Left ventricle myocardium superior (tissue), 1 donor: ENCODE results near the gene SLC5A10. TPM values are rescaled to one million over a fixed set of nuclear protein-coding genes. Genes with fewer than 3 reads are reported as not detected.
"Not testable (repeated sequence)": the region's sequence is repeated elsewhere in the genome, so short reads cannot be mapped to it uniquely, and the experiment has no call there.

Experiments used
- ATAC-seq: fragments of 200-7000 bp; cut with Tn5 transposase; one replicate; pipeline ENCODE4 v1.9.1; 2020; ENCODE audit warnings: mild to moderate bottlenecking, moderate library complexity
- DNase-seq: peaks from one replicate; pipeline ENCODE4 v3.0.0-alpha.2; 2020
- intact Hi-C: fragments of 100-400 bp; cut with micrococcal nuclease; formaldehyde crosslinking; loops from one replicate; pipeline ENCODE4 v1.11.0; 2022
- total RNA-seq: library from RNA; stranded (reverse); fragmentation: NEBNext Ultra II Directional; extraction: Animal tissue kit (Norgen Biotek cat#: 25700); gene quantifications from one replicate; pipeline ENCODE4 v1.2.1, GENCODE V29; 2021
- donor health status: DM: no; HTN: yes; CAD: no; lungs with severe emphysema.

Gene SLC5A10
- total RNA-seq, 1 donor from 2014 or later = not detected

- ATAC-seq (no peak), DNase-seq (peak; percentile 7)
- intact Hi-C loops = no loop called here
These were observed 60.5 kb downstream of the SLC5A10 start for GRCh38 chr17:19012171-19013080.

- intact Hi-C loops = no loop called here
These were observed 61.3 kb downstream of the SLC5A10 start for GRCh38 chr17:19013226-19013625.

GRCh38 chr17:19013806-19014627 lies 62.1 kb downstream of the SLC5A10 start:
- ATAC-seq = no peak
- peak; percentile 15 for DNase-seq
- intact Hi-C loops = no loop called here

More at GRCh38 chr17:19013226-19013625, 61.3 kb downstream of the SLC5A10 start:
- ATAC-seq = no peak
- DNase-seq = peak; percentile 1

GRCh38 chr17:19014628-19015215 lies 62.8 kb downstream of the SLC5A10 start:
- intact Hi-C loops = no loop called here
- ATAC-seq = no peak
- peak; percentile 11 for DNase-seq

GRCh38 chr17:19015428-19015827 lies 63.5 kb downstream of the SLC5A10 start:
- ATAC-seq (no peak), DNase-seq (peak; percentile 12)
- intact Hi-C loops = no loop called here

- DNase-seq (no peak), ATAC-seq (no peak)
- intact Hi-C loops = no loop called here
These were observed 64.3 kb downstream of the SLC5A10 start for GRCh38 chr17:19016297-19016696.

- DNase-seq (peak; percentile 25), ATAC-seq (no peak)
- intact Hi-C loops = no loop called here
These were observed 64.9 kb downstream of the SLC5A10 start for GRCh38 chr17:19016881-19017280.

GRCh38 chr17:19017401-19017800 lies 65.4 kb downstream of the SLC5A10 start:
- DNase-seq = peak; percentile 10
- intact Hi-C loops = no loop called here
- no peak for ATAC-seq

- intact Hi-C loops = no loop called here
- DNase-seq = peak; percentile 13
These were observed 66.0 kb downstream of the SLC5A10 start for GRCh38 chr17:19017804-19018599.

GRCh38 chr17:19018600-19018950 lies 66.6 kb downstream of the SLC5A10 start:
- DNase-seq (peak; percentile 7), ATAC-seq (no peak)
- intact Hi-C loops = no loop called here

More at GRCh38 chr17:19017804-19018599, 66.0 kb downstream of the SLC5A10 start:
- ATAC-seq = no peak

- intact Hi-C loops = no loop called here
- ATAC-seq = no peak
- peak; percentile 34 for DNase-seq
These were observed 67.3 kb downstream of the SLC5A10 start for GRCh38 chr17:19019041-19019941.

GRCh38 chr17:19020016-19020415 lies 68.1 kb downstream of the SLC5A10 start:
- ATAC-seq (no peak), DNase-seq (peak; percentile 9)
- intact Hi-C loops = no loop called here

GRCh38 chr17:19021011-19021621 lies 69.2 kb downstream of the SLC5A10 start:
- ATAC-seq, intact Hi-C loops, DNase-seq: not testable (repeated sequence)

- ATAC-seq (no peak), DNase-seq (peak; percentile 46)
- intact Hi-C loops = no loop called here
These were observed 69.7 kb downstream of the SLC5A10 start for GRCh38 chr17:19021622-19022083.

- intact Hi-C loops = no loop called here
- ATAC-seq = no peak
- peak; percentile 15 for DNase-seq
These were observed 70.2 kb downstream of the SLC5A10 start for GRCh38 chr17:19022128-19022527.

- ATAC-seq (no peak), DNase-seq (peak; percentile 24)
These were observed 70.8 kb downstream of the SLC5A10 start for GRCh38 chr17:19022747-19023146.

GRCh38 chr17:19023209-19023999 lies 71.4 kb downstream of the SLC5A10 start:
- peak; percentile 4 for DNase-seq
- intact Hi-C loops = no loop called here
- ATAC-seq = no peak

More at GRCh38 chr17:19022747-19023146, 70.8 kb downstream of the SLC5A10 start:
- intact Hi-C loops = no loop called here
